ENCODE measurements around the gene GRID2.

DNA sequence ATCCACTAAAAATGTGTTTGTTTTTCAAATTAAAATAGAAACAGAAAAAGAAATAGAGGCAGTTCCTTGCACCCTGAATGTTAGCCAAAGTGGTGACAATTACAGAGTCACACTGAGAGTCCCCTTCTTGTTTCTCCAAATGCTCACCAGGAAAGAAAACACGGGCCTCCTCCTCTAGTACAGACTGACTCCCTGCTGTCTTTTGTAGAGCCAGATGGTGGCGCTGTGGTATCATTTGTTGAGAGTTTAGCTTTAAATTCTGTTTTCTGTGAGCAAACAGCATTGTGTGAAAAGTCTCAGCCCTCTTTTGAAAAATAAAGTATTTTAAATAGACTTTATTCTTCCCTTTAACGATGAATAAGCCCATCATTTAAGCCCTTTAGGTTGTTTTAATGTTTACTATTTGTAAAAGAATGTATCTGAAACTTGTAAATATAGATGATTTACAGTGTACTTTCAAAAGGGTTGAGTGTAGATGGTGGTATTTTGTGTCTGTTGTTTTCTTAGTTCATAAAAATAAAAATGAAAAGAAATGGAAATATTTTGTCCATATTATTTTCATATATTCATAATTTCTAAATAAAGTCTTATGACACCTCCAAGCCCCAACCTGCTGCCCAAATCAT, 1487.9 kb downstream of the GRID2 start:
- TF ChIP-seq, protein P1, sequence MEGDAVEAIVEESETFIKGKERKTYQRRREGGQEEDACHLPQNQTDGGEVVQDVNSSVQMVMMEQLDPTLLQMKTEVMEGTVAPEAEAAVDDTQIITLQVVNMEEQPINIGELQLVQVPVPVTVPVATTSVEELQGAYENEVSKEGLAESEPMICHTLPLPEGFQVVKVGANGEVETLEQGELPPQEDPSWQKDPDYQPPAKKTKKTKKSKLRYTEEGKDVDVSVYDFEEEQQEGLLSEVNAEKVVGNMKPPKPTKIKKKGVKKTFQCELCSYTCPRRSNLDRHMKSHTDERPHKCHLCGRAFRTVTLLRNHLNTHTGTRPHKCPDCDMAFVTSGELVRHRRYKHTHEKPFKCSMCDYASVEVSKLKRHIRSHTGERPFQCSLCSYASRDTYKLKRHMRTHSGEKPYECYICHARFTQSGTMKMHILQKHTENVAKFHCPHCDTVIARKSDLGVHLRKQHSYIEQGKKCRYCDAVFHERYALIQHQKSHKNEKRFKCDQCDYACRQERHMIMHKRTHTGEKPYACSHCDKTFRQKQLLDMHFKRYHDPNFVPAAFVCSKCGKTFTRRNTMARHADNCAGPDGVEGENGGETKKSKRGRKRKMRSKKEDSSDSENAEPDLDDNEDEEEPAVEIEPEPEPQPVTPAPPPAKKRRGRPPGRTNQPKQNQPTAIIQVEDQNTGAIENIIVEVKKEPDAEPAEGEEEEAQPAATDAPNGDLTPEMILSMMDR (IDR thresholded peaks at IDR 0.05): peak in 5 of 7 experiments; percentile 62 to 68 (median 64)
- no peak for TF ChIP-seq POLR2A (IDR thresholded peaks at IDR 0.05)

Measured in stomach (tissue), 4 donors.